ENCODE measurements around the gene TEX264.

- no peak for TF ChIP-seq CREB5 (CRISPR knock-in tag; IDR thresholded peaks at IDR 0.05; ENCODE audit: low read depth)
- no peak for TF ChIP-seq ARNTL (CRISPR knock-in tag; IDR thresholded peaks at IDR 0.05; ENCODE audit: borderline replicate concordance, low read depth)
These were observed 11.5 kb downstream of the TEX264 start for GRCh38 chr3:51682526-51682925.

Measured in SK-N-SH treated with all-trans-retinoic acid at 6 μM for 48 hours (cell line).